Measurements from ENCODE around the gene SPRING1.
A peak's percentile ranks its signal among the peaks of the same experiment; 100 is the strongest.

SPRING1 gene

GRCh38 chr12:116694653-116695463 lies 43.0 kb downstream of the SPRING1 start:
- Mint-ChIP-seq H3K9me3 (no peaks in the 10 kb centered on the region), H3K36me3 (ENCODE audit: insufficient read depth) (no peaks in the 10 kb centered on the region), H3K4me3 (no peak overlapping the region), H3K4me1 (ENCODE audit: low read depth in 2 of 2) (no peaks in the 10 kb centered on the region), H3K27ac (no peak overlapping the region), H3K27me3 (peaks cover 48 to 59% of the 10 kb centered on the region in 2 donors)
- ATAC-seq (replicated peaks) (no peak), DNase-seq (no peak)

- ATAC-seq (replicated peaks) (no peak), DNase-seq (no peak)
- no peaks in the 10 kb centered on the region for H3K4me1 Mint-ChIP-seq (ENCODE audit: low read depth in 2 of 2)
- peak overlapping the region in 1 of 2 donors; percentile 24 for H3K4me3 Mint-ChIP-seq
- no peaks in the 10 kb centered on the region for H3K36me3 Mint-ChIP-seq (ENCODE audit: insufficient read depth)
- no peaks in the 10 kb centered on the region for H3K9me3 Mint-ChIP-seq
- H3K27me3 Mint-ChIP-seq, result peaks cover 48 to 68% of the 10 kb centered on the region in 2 donors
- H3K27ac Mint-ChIP-seq, result no peak overlapping the region
Measured at GRCh38 chr12:116693286-116694227, 44.3 kb downstream of the SPRING1 start.

- H3K27ac Mint-ChIP-seq, result no peak overlapping the region
- no peak overlapping the region for H3K4me3 Mint-ChIP-seq
Measured at GRCh38 chr12:116692605-116693004, 45.3 kb downstream of the SPRING1 start.

GRCh38 chr12:116691636-116692035 lies 46.2 kb downstream of the SPRING1 start:
- H3K36me3 Mint-ChIP-seq (ENCODE audit: insufficient read depth), result no peaks in the 10 kb centered on the region
- ATAC-seq (replicated peaks) (no peak), DNase-seq (no peak)
- H3K4me1 Mint-ChIP-seq (ENCODE audit: low read depth in 2 of 2), result no peaks in the 10 kb centered on the region
- H3K27me3 Mint-ChIP-seq, result peaks cover 45 to 73% of the 10 kb centered on the region in 2 donors
- no peak overlapping the region for H3K4me3 Mint-ChIP-seq
- no peaks in the 10 kb centered on the region for H3K9me3 Mint-ChIP-seq
- no peak overlapping the region for H3K27ac Mint-ChIP-seq

More at GRCh38 chr12:116692605-116693004, 45.3 kb downstream of the SPRING1 start:
- no peaks in the 10 kb centered on the region for H3K9me3 Mint-ChIP-seq
- H3K27me3 Mint-ChIP-seq, result peaks cover 48 to 68% of the 10 kb centered on the region in 2 donors
- H3K36me3 Mint-ChIP-seq (ENCODE audit: insufficient read depth), result no peaks in the 10 kb centered on the region
- no peak for ATAC-seq (replicated peaks)
- H3K4me1 Mint-ChIP-seq (ENCODE audit: low read depth in 2 of 2), result no peaks in the 10 kb centered on the region
- no peak for DNase-seq

GRCh38 chr12:116691205-116691604 lies 46.7 kb downstream of the SPRING1 start:
- peaks cover 41 to 69% of the 10 kb centered on the region in 2 donors for H3K27me3 Mint-ChIP-seq
- ATAC-seq (replicated peaks), result no peak
- no peaks in the 10 kb centered on the region for H3K4me1 Mint-ChIP-seq (ENCODE audit: low read depth in 2 of 2)
- DNase-seq, result no peak
- no peaks in the 10 kb centered on the region for H3K36me3 Mint-ChIP-seq (ENCODE audit: insufficient read depth)
- no peak overlapping the region for H3K4me3 Mint-ChIP-seq
- no peak overlapping the region for H3K27ac Mint-ChIP-seq
- no peaks in the 10 kb centered on the region for H3K9me3 Mint-ChIP-seq

GRCh38 chr12:116689979-116690744 lies 47.7 kb downstream of the SPRING1 start:
- Mint-ChIP-seq H3K9me3 (no peaks in the 10 kb centered on the region), H3K27me3 (peaks cover 34 to 58% of the 10 kb centered on the region in 2 donors), H3K4me3 (no peak overlapping the region), H3K27ac (no peak overlapping the region), H3K36me3 (ENCODE audit: insufficient read depth) (no peaks in the 10 kb centered on the region), H3K4me1 (ENCODE audit: low read depth in 2 of 2) (no peaks in the 10 kb centered on the region)
- ATAC-seq (replicated peaks) (no peak), DNase-seq (no peak)

- no peaks in the 10 kb centered on the region for H3K9me3 Mint-ChIP-seq
- no peak overlapping the region for H3K27ac Mint-ChIP-seq
- H3K36me3 Mint-ChIP-seq (ENCODE audit: insufficient read depth), result no peaks in the 10 kb centered on the region
- H3K4me1 Mint-ChIP-seq (ENCODE audit: low read depth in 2 of 2), result no peaks in the 10 kb centered on the region
- no peak overlapping the region for H3K4me3 Mint-ChIP-seq
- DNase-seq, result no peak
- no peak for ATAC-seq (replicated peaks)
- peaks cover 27 to 52% of the 10 kb centered on the region in 2 donors for H3K27me3 Mint-ChIP-seq
Measured at GRCh38 chr12:116689521-116689920, 48.3 kb downstream of the SPRING1 start.
